Measurements from ENCODE around the gene ZNF276.
A peak's percentile ranks its signal among the peaks of the same experiment; 100 is the strongest.
"Not testable (repeated sequence)": the region's sequence is repeated elsewhere in the genome, so short reads cannot be mapped to it uniquely, and the experiment has no call there.

The ZNF276 gene

GRCh38 chr16:89695875-89696669, 25.3 kb upstream of the ZNF276 start:
- DNase-seq: no peak

GRCh38 chr16:89696670-89697128, 24.6 kb upstream of the ZNF276 start:
- DNase-seq: no peak

- peak in 1 of 51 donors; percentile 20 for DNase-seq
These were observed 24.1 kb upstream of the ZNF276 start for GRCh38 chr16:89697161-89697615.

- DNase-seq: no peak
These were observed 23.6 kb upstream of the ZNF276 start for GRCh38 chr16:89697616-89698331.

- not testable (repeated sequence) for DNase-seq
These were observed 22.6 kb upstream of the ZNF276 start for GRCh38 chr16:89698717-89699116.

- not testable (repeated sequence) for DNase-seq
These were observed 21.7 kb upstream of the ZNF276 start for GRCh38 chr16:89699629-89700099.

- peak; percentile 42 to 99 (median 97) for DNase-seq
These were observed 21.2 kb upstream of the ZNF276 start for GRCh38 chr16:89700100-89700648.

GRCh38 chr16:89700649-89701424, 20.5 kb upstream of the ZNF276 start:
- DNase-seq: peak in 3 of 51 donors; percentile 27 to 33 (median 32)

GRCh38 chr16:89701425-89702406, 19.6 kb upstream of the ZNF276 start, which contains the start of gene SPATA2L:
Gene SPATA2L, minus strand, starts transcription at chr16:89701705. Its CDS starts 473 bp downstream, at chr16:89701232.
- DNase-seq: peak in 49 of 51 donors; percentile 27 to 90 (median 77)

- no peak for DNase-seq
These were observed 17.1 kb upstream of the ZNF276 start for GRCh38 chr16:89704281-89704680.

GRCh38 chr16:89705006-89705405, 16.3 kb upstream of the ZNF276 start:
- DNase-seq: no peak

GRCh38 chr16:89706518-89707260, 14.6 kb upstream of the ZNF276 start:
- DNase-seq: no peak

GRCh38 chr16:89707695-89708094, 13.6 kb upstream of the ZNF276 start:
- DNase-seq: no peak

- DNase-seq: no peak
These were observed 12.8 kb upstream of the ZNF276 start for GRCh38 chr16:89708481-89708931.

- no peak for DNase-seq
These were observed 12.2 kb upstream of the ZNF276 start for GRCh38 chr16:89709166-89709565.

GRCh38 chr16:89709716-89710432, 11.5 kb upstream of the ZNF276 start:
- no peak for DNase-seq

- no peak for DNase-seq
These were observed 10.4 kb upstream of the ZNF276 start for GRCh38 chr16:89710709-89711564.

Data from hypothalamus (tissue), 51 donors.